ENCODE measurements around the gene NSMF.
A peak's percentile ranks its signal among the peaks of the same experiment; 100 is the strongest.

Gene NSMF

GRCh38 chr9:137448602-137448962 is 10.6 kb downstream of the NSMF start:
- no peak for DNase-seq (ENCODE audit: extremely low spot score)
- TF ChIP-seq ZNF384 (IDR thresholded peaks at IDR 0.05) (no peak), SUZ12 (IDR thresholded peaks at IDR 0.05) (no peak), ARNT (IDR thresholded peaks at IDR 0.05) (no peak), FOXK2 (IDR thresholded peaks at IDR 0.05) (no peak), BHLHE40 (IDR thresholded peaks at IDR 0.05; ENCODE audit: borderline replicate concordance) (no peak), CTBP1 (IDR thresholded peaks at IDR 0.05; ENCODE audit: borderline replicate concordance) (no peak), NFRKB (IDR thresholded peaks at IDR 0.05) (no peak), PKNOX1 (IDR thresholded peaks at IDR 0.05) (no peak)
- CTCF ChIA-PET: no interaction called here
- POLR2A ChIA-PET: interaction anchor here (0.9 kb wide), 1 partner anchor 11 kb away, joined by 5 read pairs; the partner anchor contains the start of gene NSMF

DNA sequence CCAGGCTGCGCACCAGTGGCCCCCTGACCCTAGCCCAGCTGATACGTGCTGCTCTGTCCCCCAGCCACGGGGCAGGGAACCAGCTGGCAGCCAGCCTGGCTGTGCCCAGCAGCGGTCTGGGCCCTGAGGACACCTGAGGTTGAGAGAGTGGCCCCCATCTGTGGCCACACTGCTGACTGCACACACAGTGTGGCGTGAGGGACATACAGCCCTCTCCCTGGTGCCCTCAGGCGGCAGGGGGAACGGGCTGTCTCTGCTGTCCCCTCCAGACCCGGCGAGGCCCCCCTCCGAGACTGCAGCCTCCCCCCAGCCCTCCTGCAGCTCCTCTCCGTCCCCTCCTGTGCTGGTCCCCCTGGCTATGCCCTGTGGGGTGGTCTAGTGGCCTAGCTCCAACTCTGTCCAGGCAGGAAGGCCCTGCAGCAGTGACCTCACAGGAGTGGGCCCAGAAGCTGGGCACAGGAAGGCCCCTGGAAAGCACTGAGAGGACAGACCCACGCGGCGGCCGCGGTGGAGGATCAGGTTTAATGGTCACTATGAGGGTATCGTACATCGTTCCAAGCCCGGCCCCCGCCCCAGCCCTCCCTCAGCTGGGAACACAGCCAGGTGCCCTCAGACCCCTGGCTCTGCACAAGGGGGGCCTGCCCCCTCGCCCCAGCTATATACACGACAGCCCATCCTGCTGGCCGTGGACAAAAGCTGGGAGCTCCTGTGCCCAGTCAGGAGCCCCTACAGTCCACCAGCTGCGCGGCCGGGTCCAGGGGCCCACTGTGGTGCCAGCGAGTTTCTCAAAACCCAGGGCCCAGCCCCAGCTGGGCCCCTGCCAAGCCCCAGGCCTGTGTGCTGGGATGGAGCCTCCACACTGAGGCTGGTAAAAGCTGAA is 11.2 kb downstream of the NSMF start:
- POLR2A ChIA-PET: interaction anchor here (0.9 kb wide), 1 partner anchor 11 kb away, joined by 5 read pairs; the partner anchor contains the start of gene NSMF
- no peak for TF ChIP-seq FOXM1 (IDR thresholded peaks at IDR 0.05; ENCODE audit: borderline replicate concordance)
- TF ChIP-seq ARNT (IDR thresholded peaks at IDR 0.05): no peak
- TF ChIP-seq HDGF (IDR thresholded peaks at IDR 0.05; ENCODE audit: borderline replicate concordance): no peak
- no peak for TF ChIP-seq FOXK2 (IDR thresholded peaks at IDR 0.05)
- TF ChIP-seq ZNF384 (IDR thresholded peaks at IDR 0.05): no peak
- TF ChIP-seq PKNOX1 (IDR thresholded peaks at IDR 0.05): no peak
- TF ChIP-seq LEF1 (IDR thresholded peaks at IDR 0.05; ENCODE audit: borderline replicate concordance): no peak
- no peak for TF ChIP-seq L3MBTL2 (conservative IDR thresholded peaks at IDR 0.05)
- no peak for TF ChIP-seq SP1 (IDR thresholded peaks at IDR 0.05)
- TF ChIP-seq ELF4 (IDR thresholded peaks at IDR 0.05): no peak
- TF ChIP-seq FOXA1 (IDR thresholded peaks at IDR 0.05): no peak
- no peak for TF ChIP-seq CTBP1 (IDR thresholded peaks at IDR 0.05; ENCODE audit: borderline replicate concordance)
- TF ChIP-seq TARDBP (IDR thresholded peaks at IDR 0.05): no peak
- TF ChIP-seq SUZ12 (IDR thresholded peaks at IDR 0.05): no peak
- TF ChIP-seq NFRKB (IDR thresholded peaks at IDR 0.05): no peak

GRCh38 chr9:137446851-137447471 is 12.2 kb downstream of the NSMF start:
- TF ChIP-seq LEF1 (IDR thresholded peaks at IDR 0.05; ENCODE audit: borderline replicate concordance): no peak
- no peak for TF ChIP-seq SUZ12 (IDR thresholded peaks at IDR 0.05)
- TF ChIP-seq BHLHE40 (IDR thresholded peaks at IDR 0.05; ENCODE audit: borderline replicate concordance): no peak
- TF ChIP-seq NFRKB (IDR thresholded peaks at IDR 0.05): no peak
- TF ChIP-seq SP1 (IDR thresholded peaks at IDR 0.05): no peak
- TF ChIP-seq ZNF384 (IDR thresholded peaks at IDR 0.05): no peak
- TF ChIP-seq FOXA1 (IDR thresholded peaks at IDR 0.05): no peak
- no peak for TF ChIP-seq PKNOX1 (IDR thresholded peaks at IDR 0.05)
- no peak for TF ChIP-seq FOXM1 (IDR thresholded peaks at IDR 0.05; ENCODE audit: borderline replicate concordance)
- TF ChIP-seq HDGF (IDR thresholded peaks at IDR 0.05; ENCODE audit: borderline replicate concordance): no peak
- no peak for TF ChIP-seq ELF4 (IDR thresholded peaks at IDR 0.05)
- TF ChIP-seq TARDBP (IDR thresholded peaks at IDR 0.05): no peak
- no peak for DNase-seq (ENCODE audit: extremely low spot score)
- ChIA-PET POLR2A (interaction anchor here (1.0 kb wide), 1 partner anchor 12 kb away, joined by 3 read pairs; the partner anchor contains the start of gene NSMF), CTCF (interaction anchor here (0.6 kb wide), 1 partner anchor 24 kb away, joined by 3 read pairs; the partner anchor contains the start of gene EXD3)

More for the DNA sequence above, 11.2 kb downstream of the NSMF start:
- CTCF ChIA-PET: no interaction called here
- DNase-seq (ENCODE audit: extremely low spot score): no peak

DNA sequence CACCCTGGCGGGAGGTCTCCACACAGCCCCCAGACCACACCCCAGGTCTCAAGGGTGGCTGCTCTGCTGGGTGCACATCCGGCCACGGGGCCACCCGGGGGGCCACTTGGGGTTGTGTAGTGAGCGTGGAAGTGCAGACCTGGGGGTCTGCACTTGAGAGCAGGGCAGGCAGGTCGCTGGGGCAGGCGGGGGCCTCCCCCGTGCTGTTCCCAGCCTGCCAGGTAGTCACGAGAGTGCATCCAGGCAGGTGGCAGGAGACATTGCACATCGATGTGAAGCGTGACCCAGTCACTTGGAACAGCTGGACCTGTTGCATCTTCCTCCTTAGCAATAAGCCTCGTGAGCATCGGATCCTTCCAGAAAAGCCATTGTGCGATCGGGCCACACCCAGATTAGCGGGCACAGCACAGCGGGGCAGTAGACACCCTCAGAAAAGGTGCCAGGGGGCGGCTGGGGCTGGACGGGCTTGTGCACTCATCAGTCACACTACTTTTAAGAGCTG is 13.2 kb downstream of the NSMF start:
- no peak for DNase-seq (ENCODE audit: extremely low spot score)
- CTCF ChIA-PET: interaction anchor here (0.6 to 1.3 kb wide), 4 partner anchors 14 to 159 kb away, joined by 3 to 8 read pairs (median 3); partner anchors contain the start of gene EXD3
- no peak for TF ChIP-seq CTBP1 (IDR thresholded peaks at IDR 0.05; ENCODE audit: borderline replicate concordance)
- no peak for TF ChIP-seq L3MBTL2 (conservative IDR thresholded peaks at IDR 0.05)
- no peak for TF ChIP-seq FOXA1 (IDR thresholded peaks at IDR 0.05)
- no peak for TF ChIP-seq ARNT (IDR thresholded peaks at IDR 0.05)
- TF ChIP-seq TARDBP (IDR thresholded peaks at IDR 0.05): no peak
- TF ChIP-seq SUZ12 (IDR thresholded peaks at IDR 0.05): no peak
- TF ChIP-seq LEF1 (IDR thresholded peaks at IDR 0.05; ENCODE audit: borderline replicate concordance): no peak
- no peak for TF ChIP-seq NFRKB (IDR thresholded peaks at IDR 0.05)
- no peak for TF ChIP-seq ELF4 (IDR thresholded peaks at IDR 0.05)
- no peak for TF ChIP-seq ZNF384 (IDR thresholded peaks at IDR 0.05)
- TF ChIP-seq FOXM1 (IDR thresholded peaks at IDR 0.05; ENCODE audit: borderline replicate concordance): no peak
- TF ChIP-seq HDGF (IDR thresholded peaks at IDR 0.05; ENCODE audit: borderline replicate concordance): no peak
- TF ChIP-seq BHLHE40 (IDR thresholded peaks at IDR 0.05; ENCODE audit: borderline replicate concordance): no peak
- no peak for TF ChIP-seq FOXK2 (IDR thresholded peaks at IDR 0.05)
- no peak for TF ChIP-seq SP1 (IDR thresholded peaks at IDR 0.05)
- POLR2A ChIA-PET: interaction anchor here (1.0 to 1.2 kb wide), 2 partner anchors 13 to 21 kb away, joined by 3 to 4 read pairs; partner anchors contain the start of gene NSMF

DNA sequence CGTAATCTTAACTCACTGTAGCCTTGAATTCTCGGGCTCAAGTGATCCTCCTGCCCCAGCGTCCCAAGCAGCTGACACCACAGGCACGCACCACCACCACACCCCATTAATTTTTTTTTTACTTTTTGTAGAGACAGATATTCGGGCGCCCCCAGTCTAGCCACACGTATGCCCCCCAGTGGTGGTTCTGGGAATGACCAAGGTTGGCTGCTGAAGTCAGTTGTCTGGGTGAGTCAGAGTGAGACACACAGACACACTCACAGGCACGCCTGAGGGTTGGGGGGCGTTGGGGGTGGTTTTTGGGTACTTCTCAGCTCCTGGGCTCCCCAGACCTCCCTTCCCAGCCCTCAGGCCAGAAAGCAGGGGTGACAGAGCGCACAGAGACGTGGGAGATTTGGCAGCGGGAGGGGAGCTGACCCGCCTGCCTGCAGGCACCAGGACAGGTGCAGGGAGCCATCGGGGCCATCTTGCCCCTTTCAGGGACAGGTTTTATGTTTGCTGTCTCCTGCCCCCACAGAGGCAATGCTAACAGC is 13.8 kb downstream of the NSMF start:
- peak; percentile 58 for DNase-seq (ENCODE audit: extremely low spot score)
- POLR2A ChIA-PET: interaction anchor here (1.2 kb wide), 1 partner anchor 20 kb away, joined by 4 read pairs; no protein-coding TSS in a partner anchor
- CTCF ChIA-PET: interaction anchor here (0.7 to 1.3 kb wide), 3 partner anchors 13 to 158 kb away, joined by 3 to 8 read pairs (median 3); no protein-coding TSS in a partner anchor
- TF ChIP-seq PKNOX1 (IDR thresholded peaks at IDR 0.05): no peak
- TF ChIP-seq FOXA1 (IDR thresholded peaks at IDR 0.05): no peak
- no peak for TF ChIP-seq BHLHE40 (IDR thresholded peaks at IDR 0.05; ENCODE audit: borderline replicate concordance)
- no peak for TF ChIP-seq FOXK2 (IDR thresholded peaks at IDR 0.05)
- TF ChIP-seq ELF4 (IDR thresholded peaks at IDR 0.05): no peak
- no peak for TF ChIP-seq TARDBP (IDR thresholded peaks at IDR 0.05)
- TF ChIP-seq ZNF384 (IDR thresholded peaks at IDR 0.05): no peak
- TF ChIP-seq ARNT (IDR thresholded peaks at IDR 0.05): no peak
- no peak for TF ChIP-seq HDGF (IDR thresholded peaks at IDR 0.05; ENCODE audit: borderline replicate concordance)
- TF ChIP-seq NFRKB (IDR thresholded peaks at IDR 0.05): no peak
- TF ChIP-seq SUZ12 (IDR thresholded peaks at IDR 0.05): no peak
- no peak for TF ChIP-seq FOXM1 (IDR thresholded peaks at IDR 0.05; ENCODE audit: borderline replicate concordance)
- no peak for TF ChIP-seq L3MBTL2 (conservative IDR thresholded peaks at IDR 0.05)
- TF ChIP-seq SP1 (IDR thresholded peaks at IDR 0.05): no peak
- no peak for TF ChIP-seq CTBP1 (IDR thresholded peaks at IDR 0.05; ENCODE audit: borderline replicate concordance)
- TF ChIP-seq LEF1 (IDR thresholded peaks at IDR 0.05; ENCODE audit: borderline replicate concordance): no peak
